Camera-type eye (tissue), 1 donor: Measurements from ENCODE around the gene SPN. TPM values are rescaled to one million over a fixed set of nuclear protein-coding genes. Genes with fewer than 3 reads are reported as not detected.

Source experiments
- total RNA-seq: library from RNA; depleted of rRNA; stranded (reverse); fragments of >200 nt; gene quantifications from one replicate; pipeline ENCODE4 v1.2.3, GENCODE V29; 2014

SPN gene
- 1.3 TPM for total RNA-seq

GRCh38 chr16:29663016-29663806 is at the start of gene SPN:
TSS of gene SPN (plus strand) at chr16:29663247. CDS start at chr16:29663729, 482 bp downstream.

GRCh38 chr16:29678691-29679267 is 15.7 kb downstream of the SPN start, which contains the start of gene QPRT:
TSS of gene QPRT (plus strand) at chr16:29679180. CDS start at chr16:29679198, 18 bp downstream.

Other genes with a start within 250 kb of the SPN start
- 15.1 TPM for gene BOLA2, start 208.9 kb upstream of the SPN start, total RNA-seq
- gene SLX1B, start 208.7 kb upstream of the SPN start, total RNA-seq, result 13.1 TPM
- 6.9 TPM for gene SULT1A4, start 203.3 kb upstream of the SPN start, total RNA-seq
- 28.1 TPM for gene NPIPB12, start 156.8 kb upstream of the SPN start, total RNA-seq
- 21.7 TPM for gene QPRT, start 15.9 kb downstream of the SPN start, total RNA-seq
- gene C16orf54, start 82.7 kb downstream of the SPN start, total RNA-seq, result 0.44 TPM
- not detected for gene ZG16, start 115.0 kb downstream of the SPN start, total RNA-seq
- gene KIF22, start 127.5 kb downstream of the SPN start, total RNA-seq, result 42.3 TPM
- gene MAZ, start 143.3 kb downstream of the SPN start, total RNA-seq, result 112 TPM
- 32.2 TPM for gene PRRT2, start 148.9 kb downstream of the SPN start, total RNA-seq
- gene PAGR1, start 152.9 kb downstream of the SPN start, total RNA-seq, result 62.8 TPM
- gene MVP, start 157.2 kb downstream of the SPN start, total RNA-seq, result 24.2 TPM
- 85.7 TPM for gene CDIPT, start 200.0 kb downstream of the SPN start, total RNA-seq
- gene SEZ6L2, start 236.3 kb downstream of the SPN start, total RNA-seq, result 37.9 TPM
- gene ASPHD1, start 237.2 kb downstream of the SPN start, total RNA-seq, result 4.8 TPM